HepG2 (cell line): ENCODE data around the gene SDC1. TPM values are rescaled to one million over a fixed set of nuclear protein-coding genes. Genes with fewer than 3 reads are reported as not detected.

Source experiments
- AKNA ChIP-seq: sonication (generic); formaldehyde crosslinking; IDR thresholded peaks from 2 replicates; pipeline ENCODE4 v1.4.0; 2020; ENCODE audit warnings: missing genetic modification reagents, borderline replicate concordance
- CBX5 ChIP-seq: sonication (generic); formaldehyde crosslinking; IDR thresholded peaks from 2 replicates; pipeline ENCODE4 v1.4.0; 2020; ENCODE audit warnings: missing genetic modification reagents, borderline replicate concordance
- HDAC6 ChIP-seq: fragments of 200-600 bp; sonication (generic); IDR thresholded peaks from 2 replicates; pipeline ENCODE4 v1.7.0; 2017; ENCODE audit warnings: mild to moderate bottlenecking, antibody characterized with exemption, low read length, low read depth
- KAT2B ChIP-seq: fragments of 150-350 bp; IDR thresholded peaks from 2 replicates; pipeline ENCODE4 v1.6.1; 2014; ENCODE audit warnings: low read depth, low read length, borderline replicate concordance
- LBX2 ChIP-seq: sonication (generic); formaldehyde crosslinking; IDR thresholded peaks from 2 replicates; pipeline ENCODE4 v1.5.0; 2020; ENCODE audit warnings: missing genetic modification reagents, mild to moderate bottlenecking, borderline replicate concordance
- PTBP1 ChIP-seq: fragments of 200-400 bp; formaldehyde crosslinking; IDR thresholded peaks from 2 replicates; pipeline ENCODE4 v1.6.1; 2018; ENCODE audit warnings: low read length, low read depth; ENCODE audit not compliant: poor library complexity, severe bottlenecking
- SIX1 ChIP-seq: sonication (generic); formaldehyde crosslinking; IDR thresholded peaks from 2 replicates; pipeline ENCODE4 v1.4.0; 2020; ENCODE audit warnings: missing genetic modification reagents, borderline replicate concordance
- TBX3 ChIP-seq: fragments of 450-650 bp; IDR thresholded peaks from 2 replicates; pipeline ENCODE4 v1.6.1; 2017; ENCODE audit warnings: antibody characterized with exemption, mild to moderate bottlenecking, inconsistent platforms, borderline replicate concordance
- TCF7L2 ChIP-seq: IDR thresholded peaks from 2 replicates; pipeline ENCODE4 v1.6.1; 2011; ENCODE audit warnings: mild to moderate bottlenecking, low read depth, low read length, moderate library complexity
- ZBTB20 ChIP-seq: sonication (generic); formaldehyde crosslinking; IDR thresholded peaks from 2 replicates; pipeline ENCODE4 v1.8.1; 2023; ENCODE audit warnings: missing genetic modification reagents, low read depth, mild to moderate bottlenecking, borderline replicate concordance
- ZNF12 ChIP-seq: sonication (generic); formaldehyde crosslinking; IDR thresholded peaks from 2 replicates; pipeline ENCODE4 v1.5.0; 2020; ENCODE audit warnings: missing genetic modification reagents
- ZNF660 ChIP-seq: sonication (generic); formaldehyde crosslinking; IDR thresholded peaks from 2 replicates; pipeline ENCODE4 v1.5.1; 2020; ENCODE audit warnings: mild to moderate bottlenecking, low read depth, missing genetic modification reagents, borderline replicate concordance
- ZNF878 ChIP-seq: sonication (generic); formaldehyde crosslinking; IDR thresholded peaks from 2 replicates; pipeline ENCODE4 v1.8.1; 2023; ENCODE audit warnings: mild to moderate bottlenecking, missing genetic modification reagents, moderate library complexity
- ZSCAN5A ChIP-seq: sonication (generic); formaldehyde crosslinking; IDR thresholded peaks from 2 replicates; pipeline ENCODE4 v1.8.0; 2022; ENCODE audit warnings: mild to moderate bottlenecking, missing genetic modification reagents, borderline replicate concordance
- polyA plus RNA-seq, 8 experiments: library from polyadenylated mRNA; depleted of rRNA in 3 of 8; stranded (reverse) in 7 of 8; unstranded in 1 of 8; fragments of >200 nt; fragmentation: Illumina TruSeq in 4 of 8; extraction: Trizol in 4 of 8; gene quantifications; 2 replicates each; pipeline versions ENCODE4 v1.2.1 to v1.2.3, GENCODE V29; 2011 to 2016; ENCODE audit warnings: low read depth in 4 of 8, missing spikeins in 1 of 8, mixed read lengths in 1 of 8; ENCODE audit not compliant: insufficient read depth in 1 of 8
- total RNA-seq, 5 experiments: library from RNA; depleted of rRNA; stranded (reverse); fragments of >200 nt; fragmentation: Illumina TruSeq; extraction: Trizol; gene quantifications; 2 replicates each; pipeline ENCODE4 v1.2.3, GENCODE V29; 2016; ENCODE audit warnings: low read depth in 1 of 5
- TF ChIP-seq, protein P1 (sequence below), 2 experiments: IDR thresholded peaks; 2 replicates each; pipeline ENCODE4 v1.6.1; 2011 to 2012; ENCODE audit warnings: low read length in 2 of 2, borderline replicate concordance in 1 of 2, low read depth in 1 of 2, mild to moderate bottlenecking in 1 of 2, moderate library complexity in 1 of 2

The SDC1 gene
- total and polyA plus RNA-seq, 2 of the 13 experiments (the other 11 are each of a cell fraction or from before 2014, with no cell fraction given) = 108 to 119 TPM

DNA sequence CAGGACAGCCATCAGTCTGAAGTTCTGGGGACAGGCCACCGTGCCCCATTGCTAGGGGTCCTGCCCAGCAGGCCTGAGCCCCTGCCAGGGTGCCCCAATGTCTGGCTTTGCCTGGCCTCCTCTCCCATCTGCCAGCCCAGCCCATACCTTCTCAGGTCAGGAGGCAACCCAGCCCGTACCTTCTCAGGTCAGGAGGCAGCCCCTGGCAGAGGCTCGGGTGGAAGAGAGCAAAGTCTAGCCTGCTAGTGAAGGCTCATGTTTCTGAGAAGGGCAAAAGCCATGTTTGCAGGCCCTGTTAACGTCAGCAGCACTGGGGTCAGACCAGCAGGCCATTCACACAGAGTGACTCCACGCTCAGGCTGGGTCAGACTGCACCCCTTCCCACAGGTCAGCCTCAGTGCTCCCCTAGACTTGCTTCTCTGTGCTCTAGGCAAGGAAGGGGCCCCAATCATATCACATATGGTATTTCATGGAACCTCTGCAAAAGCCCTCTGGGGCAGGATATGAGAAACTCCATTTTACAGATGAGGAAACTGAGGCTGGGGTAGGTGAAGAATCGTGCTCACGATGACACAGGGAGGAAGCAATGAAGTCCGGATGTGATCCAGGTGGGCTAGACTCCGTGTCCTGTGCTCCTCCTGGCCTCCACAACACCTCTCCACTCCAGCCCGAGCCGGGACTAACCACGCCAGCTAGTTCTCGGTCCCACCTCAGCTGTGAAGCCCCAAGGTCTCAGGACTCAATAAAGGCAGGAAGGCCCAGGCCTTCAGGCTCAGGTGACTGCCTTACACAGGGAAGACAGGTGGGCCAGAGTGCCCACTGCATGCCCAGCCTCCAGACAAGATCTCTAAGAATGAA is 9.5 kb downstream of the SDC1 start (continued):
- peak; percentile 93; the same call in 1 of the 2 replicates for TF ChIP-seq ZBTB20
- no peak for TF ChIP-seq ZNF878 (CRISPR knock-in tag)
- TF ChIP-seq AKNA = no peak
- TF ChIP-seq TBX3 = no peak
- TF ChIP-seq ZSCAN5A = no peak; the same call in 1 of the 2 replicates
- TF ChIP-seq, protein P1, sequence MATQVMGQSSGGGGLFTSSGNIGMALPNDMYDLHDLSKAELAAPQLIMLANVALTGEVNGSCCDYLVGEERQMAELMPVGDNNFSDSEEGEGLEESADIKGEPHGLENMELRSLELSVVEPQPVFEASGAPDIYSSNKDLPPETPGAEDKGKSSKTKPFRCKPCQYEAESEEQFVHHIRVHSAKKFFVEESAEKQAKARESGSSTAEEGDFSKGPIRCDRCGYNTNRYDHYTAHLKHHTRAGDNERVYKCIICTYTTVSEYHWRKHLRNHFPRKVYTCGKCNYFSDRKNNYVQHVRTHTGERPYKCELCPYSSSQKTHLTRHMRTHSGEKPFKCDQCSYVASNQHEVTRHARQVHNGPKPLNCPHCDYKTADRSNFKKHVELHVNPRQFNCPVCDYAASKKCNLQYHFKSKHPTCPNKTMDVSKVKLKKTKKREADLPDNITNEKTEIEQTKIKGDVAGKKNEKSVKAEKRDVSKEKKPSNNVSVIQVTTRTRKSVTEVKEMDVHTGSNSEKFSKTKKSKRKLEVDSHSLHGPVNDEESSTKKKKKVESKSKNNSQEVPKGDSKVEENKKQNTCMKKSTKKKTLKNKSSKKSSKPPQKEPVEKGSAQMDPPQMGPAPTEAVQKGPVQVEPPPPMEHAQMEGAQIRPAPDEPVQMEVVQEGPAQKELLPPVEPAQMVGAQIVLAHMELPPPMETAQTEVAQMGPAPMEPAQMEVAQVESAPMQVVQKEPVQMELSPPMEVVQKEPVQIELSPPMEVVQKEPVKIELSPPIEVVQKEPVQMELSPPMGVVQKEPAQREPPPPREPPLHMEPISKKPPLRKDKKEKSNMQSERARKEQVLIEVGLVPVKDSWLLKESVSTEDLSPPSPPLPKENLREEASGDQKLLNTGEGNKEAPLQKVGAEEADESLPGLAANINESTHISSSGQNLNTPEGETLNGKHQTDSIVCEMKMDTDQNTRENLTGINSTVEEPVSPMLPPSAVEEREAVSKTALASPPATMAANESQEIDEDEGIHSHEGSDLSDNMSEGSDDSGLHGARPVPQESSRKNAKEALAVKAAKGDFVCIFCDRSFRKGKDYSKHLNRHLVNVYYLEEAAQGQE (IDR thresholded peaks at IDR 0.05; ENCODE audit: borderline replicate concordance in 1 of 2, low read depth in 1 of 2, low read length in 2 of 2) = peak in 1 of 2 experiments; percentile 53; a peak in 1 of 4 replicates
- TF ChIP-seq ZNF12 (CRISPR knock-in tag) = peak; percentile 75; the same call in 1 of the 2 replicates
- TF ChIP-seq CBX5 (CRISPR knock-in tag) = peak; percentile 85; the same call in 1 of the 2 replicates
- no peak for TF ChIP-seq TCF7L2
- TF ChIP-seq SIX1 (CRISPR knock-in tag) = peak; percentile 100
- no peak for TF ChIP-seq PTBP1
- TF ChIP-seq KAT2B = no peak
- TF ChIP-seq ZNF660 (CRISPR knock-in tag) = no peak
- TF ChIP-seq LBX2 = no peak; the same call in 1 of the 2 replicates
- no peak for TF ChIP-seq HDAC6
